ENCODE data around the gene ATG2A.

Gene ATG2A

DNA sequence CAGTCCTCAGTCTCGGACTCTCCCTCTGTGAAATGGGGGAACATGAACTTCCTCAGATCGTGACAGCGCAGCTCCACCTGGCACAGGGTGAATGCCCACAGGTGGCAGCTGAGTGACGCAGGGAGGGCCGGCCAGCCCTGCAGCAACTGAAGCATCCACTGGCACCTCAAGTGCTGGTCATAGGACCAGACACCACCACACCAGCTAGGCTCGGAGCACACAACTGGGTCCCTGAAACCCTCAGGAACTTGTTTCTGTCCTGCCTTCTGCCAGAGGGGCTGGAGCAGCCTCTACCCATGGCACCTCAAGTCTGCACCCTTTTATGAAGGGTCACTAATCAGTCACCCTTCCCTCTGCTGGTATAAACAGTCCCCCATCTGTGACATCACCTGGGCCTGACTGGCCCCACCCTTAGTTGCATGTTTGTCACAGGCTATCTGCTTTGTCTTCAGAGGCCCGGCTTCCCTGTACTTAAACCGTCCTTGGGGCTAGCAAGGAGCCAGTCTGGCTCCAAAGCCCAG, 65.1 kb downstream of the ATG2A start:
- peak overlapping the region; percentile 60 for H3K4me3 ChIP-seq (ENCODE audit: low read length)
- H3F3A ChIP-seq (ENCODE audit: control insufficient read depth, insufficient read depth) = peaks cover 55% of the 10 kb centered on the region
- TF ChIP-seq EZH2phosphoT487 (IDR thresholded peaks at IDR 0.05; ENCODE audit: borderline replicate concordance, low read length) = no peak
- TF ChIP-seq, protein P1, sequence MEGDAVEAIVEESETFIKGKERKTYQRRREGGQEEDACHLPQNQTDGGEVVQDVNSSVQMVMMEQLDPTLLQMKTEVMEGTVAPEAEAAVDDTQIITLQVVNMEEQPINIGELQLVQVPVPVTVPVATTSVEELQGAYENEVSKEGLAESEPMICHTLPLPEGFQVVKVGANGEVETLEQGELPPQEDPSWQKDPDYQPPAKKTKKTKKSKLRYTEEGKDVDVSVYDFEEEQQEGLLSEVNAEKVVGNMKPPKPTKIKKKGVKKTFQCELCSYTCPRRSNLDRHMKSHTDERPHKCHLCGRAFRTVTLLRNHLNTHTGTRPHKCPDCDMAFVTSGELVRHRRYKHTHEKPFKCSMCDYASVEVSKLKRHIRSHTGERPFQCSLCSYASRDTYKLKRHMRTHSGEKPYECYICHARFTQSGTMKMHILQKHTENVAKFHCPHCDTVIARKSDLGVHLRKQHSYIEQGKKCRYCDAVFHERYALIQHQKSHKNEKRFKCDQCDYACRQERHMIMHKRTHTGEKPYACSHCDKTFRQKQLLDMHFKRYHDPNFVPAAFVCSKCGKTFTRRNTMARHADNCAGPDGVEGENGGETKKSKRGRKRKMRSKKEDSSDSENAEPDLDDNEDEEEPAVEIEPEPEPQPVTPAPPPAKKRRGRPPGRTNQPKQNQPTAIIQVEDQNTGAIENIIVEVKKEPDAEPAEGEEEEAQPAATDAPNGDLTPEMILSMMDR (IDR thresholded peaks at IDR 0.05; ENCODE audit: low read depth, low read length, poor library complexity, severe bottlenecking) = no peak
- H3K4me1 ChIP-seq (ENCODE audit: control insufficient read depth, low read length) = peaks cover 100% of the 10 kb centered on the region
- no peaks in the 10 kb centered on the region for H3K9me2 ChIP-seq (replicated peaks; ENCODE audit: control insufficient read depth, low read length)
- H3K36me3 ChIP-seq (ENCODE audit: control insufficient read depth, low read length) = peaks cover 57% of the 10 kb centered on the region
- peak overlapping the region; percentile 80 for H3K4me2 ChIP-seq (ENCODE audit: low read length)
- no peaks in the 10 kb centered on the region for H3K9me3 ChIP-seq (ENCODE audit: control insufficient read depth, insufficient read depth, low read length)
- H4K20me1 ChIP-seq (ENCODE audit: control insufficient read depth, insufficient read depth, low read depth, low read length) = no peaks in the 10 kb centered on the region
- H3K27me3 ChIP-seq (ENCODE audit: control insufficient read depth, low read length) = no peaks in the 10 kb centered on the region
- peaks cover 36% of the 10 kb centered on the region for H3K79me2 ChIP-seq (ENCODE audit: control insufficient read depth, low read length)
- peak overlapping the region; percentile 98 for H3K27ac ChIP-seq (ENCODE audit: low read depth, low read length)

DNA sequence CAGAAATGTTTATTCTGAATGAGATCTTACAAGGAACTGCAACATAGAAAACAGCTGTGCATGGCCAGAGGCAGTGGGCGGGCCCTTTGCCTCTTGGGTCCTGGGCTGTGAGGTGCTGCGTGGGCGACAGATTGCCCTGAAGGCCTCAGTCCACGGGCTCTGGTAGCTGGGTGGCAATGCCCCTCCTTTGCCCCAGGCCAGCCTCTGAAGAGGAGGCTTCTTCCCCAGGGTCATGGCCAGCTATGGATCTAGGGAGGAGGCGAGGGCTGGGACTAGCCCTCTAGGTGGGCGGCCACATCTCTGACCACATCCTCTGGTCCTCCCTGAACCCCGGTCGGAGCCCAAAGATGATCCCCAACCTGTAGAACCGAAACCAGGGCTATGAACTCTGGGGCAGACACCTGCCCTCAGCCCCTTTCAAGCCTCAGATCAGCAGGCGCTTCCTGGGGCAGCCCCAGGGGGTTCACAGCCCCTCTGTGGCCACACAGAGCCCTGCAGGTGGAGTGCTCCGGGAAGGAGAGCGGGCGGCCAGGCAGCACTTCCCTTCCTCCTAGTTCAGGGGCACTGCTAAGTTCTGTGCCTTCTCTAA, 65.9 kb downstream of the ATG2A start:
- Histone ChIP-seq H3K36me3 (ENCODE audit: control insufficient read depth, low read length) (peaks cover 48% of the 10 kb centered on the region), H3K27me3 (ENCODE audit: control insufficient read depth, low read length) (no peaks in the 10 kb centered on the region), H3K79me2 (ENCODE audit: control insufficient read depth, low read length) (peaks cover 28% of the 10 kb centered on the region), H3K9me3 (ENCODE audit: control insufficient read depth, insufficient read depth, low read length) (no peaks in the 10 kb centered on the region), H4K20me1 (ENCODE audit: control insufficient read depth, insufficient read depth, low read depth, low read length) (no peaks in the 10 kb centered on the region), H3K4me1 (ENCODE audit: control insufficient read depth, low read length) (peaks cover 94% of the 10 kb centered on the region), H3K4me2 (ENCODE audit: low read length) (peak overlapping the region; percentile 80), H3K4me3 (ENCODE audit: low read length) (peak overlapping the region; percentile 60), H3K9me2 (replicated peaks; ENCODE audit: control insufficient read depth, low read length) (no peaks in the 10 kb centered on the region), H3F3A (ENCODE audit: control insufficient read depth, insufficient read depth) (peaks cover 58% of the 10 kb centered on the region), H3K27ac (ENCODE audit: low read depth, low read length) (peak overlapping the region; percentile 98)
- TF ChIP-seq, protein P1 (IDR thresholded peaks at IDR 0.05; ENCODE audit: low read depth, low read length, poor library complexity, severe bottlenecking) = peak; percentile 15
- TF ChIP-seq EZH2phosphoT487 (IDR thresholded peaks at IDR 0.05; ENCODE audit: borderline replicate concordance, low read length) = no peak

DNA sequence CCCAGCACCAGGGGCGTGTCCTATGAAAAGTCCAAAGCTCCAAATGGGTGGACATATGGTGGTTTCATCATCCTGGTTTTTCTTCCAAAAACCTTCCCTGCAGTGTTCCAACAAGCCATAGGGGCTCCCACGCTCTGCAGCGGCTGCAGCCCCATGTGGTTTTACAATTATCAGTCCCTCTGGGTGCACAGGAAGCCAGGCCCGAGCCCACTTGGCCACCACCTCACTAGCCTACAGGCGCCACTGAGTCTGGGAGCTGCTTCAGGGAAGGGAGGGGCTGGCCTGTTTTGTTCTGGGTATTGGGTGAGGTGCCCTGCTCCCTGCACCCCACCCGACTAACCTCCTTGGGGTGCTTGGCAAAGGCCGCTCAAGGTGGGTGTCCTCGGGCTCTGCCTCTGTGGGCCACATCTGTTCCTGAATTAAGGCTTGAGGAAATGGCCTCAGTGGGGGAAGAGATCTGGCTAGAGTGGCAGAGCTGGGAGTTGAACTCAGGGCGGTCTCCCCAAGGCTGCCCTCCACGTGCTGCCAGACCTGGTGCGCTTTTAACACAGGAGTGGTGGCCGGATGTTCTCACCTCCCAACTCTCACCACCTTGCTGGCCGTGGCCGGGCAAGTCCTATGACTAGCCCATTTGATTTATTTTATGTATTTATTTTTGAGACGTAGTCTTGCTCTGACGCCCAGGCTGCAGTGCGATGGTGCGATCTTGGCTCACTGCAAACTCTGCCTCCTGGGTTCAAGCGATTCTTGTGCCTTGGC, 67.2 kb downstream of the ATG2A start:
- peak overlapping the region; percentile 51; the same call in 1 of the 2 replicates for H3K4me3 ChIP-seq (ENCODE audit: low read length)
- peaks cover 36% of the 10 kb centered on the region for H3K36me3 ChIP-seq (ENCODE audit: control insufficient read depth, low read length)
- H3K9me2 ChIP-seq (replicated peaks; ENCODE audit: control insufficient read depth, low read length) = no peaks in the 10 kb centered on the region
- peaks cover 87% of the 10 kb centered on the region for H3K4me1 ChIP-seq (ENCODE audit: control insufficient read depth, low read length)
- no peaks in the 10 kb centered on the region for H3K9me3 ChIP-seq (ENCODE audit: control insufficient read depth, insufficient read depth, low read length)
- H3K27ac ChIP-seq (ENCODE audit: low read depth, low read length) = peak overlapping the region; percentile 98
- H3K79me2 ChIP-seq (ENCODE audit: control insufficient read depth, low read length) = peaks cover 16% of the 10 kb centered on the region
- TF ChIP-seq, protein P1 (IDR thresholded peaks at IDR 0.05; ENCODE audit: low read depth, low read length, poor library complexity, severe bottlenecking) = no peak
- TF ChIP-seq EZH2phosphoT487 (IDR thresholded peaks at IDR 0.05; ENCODE audit: borderline replicate concordance, low read length) = no peak
- H3K4me2 ChIP-seq (ENCODE audit: low read length) = peak overlapping the region; percentile 69
- no peaks in the 10 kb centered on the region for H4K20me1 ChIP-seq (ENCODE audit: control insufficient read depth, insufficient read depth, low read depth, low read length)
- no peaks in the 10 kb centered on the region for H3K27me3 ChIP-seq (ENCODE audit: control insufficient read depth, low read length)
- H3F3A ChIP-seq (ENCODE audit: control insufficient read depth, insufficient read depth) = peaks cover 65% of the 10 kb centered on the region

All from DOHH2 (cell line).